T-cell (primary cell): Measurements from ENCODE around the gene IKZF3. TPM values are rescaled to one million over a fixed set of nuclear protein-coding genes. Genes with fewer than 3 reads are reported as not detected.
"Not testable (repeated sequence)": the region's sequence is repeated elsewhere in the genome, so short reads cannot be mapped to it uniquely, and the experiment has no call there.

Experiments used
- ATAC-seq, 4 experiments: fragments of 200-7000 bp in 3 of 4; fragments of 150-1000 bp in 1 of 4; cut with Tn5 transposase; replicated peaks in 1 of 4; 1 replicate in 3 of 4; 2 replicates in 1 of 4; pipeline ENCODE4 v1.10.0; 2021; ENCODE audit warnings: moderate library complexity in 3 of 4, mild to moderate bottlenecking in 2 of 4, moderate number of reproducible peaks in 1 of 4
- CTCF ChIA-PET, 2 donors: fragments of 300-600 bp; sonication (Branson Sonifier 250); formaldehyde crosslinking; loops; one replicate each; lab custom pipeline; 2022; ENCODE audit warnings: antibody characterized with exemption in 2 of 2; lab: Charles Lee
- POLR2A ChIA-PET, 2 donors: fragments of 300-600 bp; sonication (Branson Sonifier 250); formaldehyde crosslinking; loops; one replicate each; lab custom pipeline; 2022; ENCODE audit warnings: antibody characterized with exemption in 2 of 2; lab: Charles Lee
- DNase-seq, 35 experiments: peaks; one replicate each; pipeline versions ENCODE4 v3.0.0 to v3.0.0-alpha.2; 2013 to 2023
- H3K27ac ChIP-seq: one replicate; pipeline ENCODE4 v1.5.1; 2013; ENCODE audit warnings: low read length
- H3K27me3 ChIP-seq, 2 experiments: replicated peaks in 1 of 2; 1 replicate in 1 of 2; 2 replicates in 1 of 2; pipeline versions ENCODE4 v1.6.1 to v1.7.0; 2013; ENCODE audit warnings: low read length in 1 of 2, mixed read lengths in 1 of 2; ENCODE audit not compliant: control insufficient read depth in 2 of 2, insufficient read depth in 2 of 2; ENCODE audit errors: extremely low read depth in 1 of 2
- H3K36me3 ChIP-seq, 2 donors: 1 replicate in 1 of 2; 2 replicates in 1 of 2; pipeline versions ENCODE4 v1.6.1 to v1.7.0; 2013; ENCODE audit warnings: low read length in 1 of 2; ENCODE audit not compliant: control insufficient read depth in 2 of 2, insufficient read depth in 1 of 2; ENCODE audit errors: extremely low read depth in 1 of 2
- H3K4me1 ChIP-seq, 2 experiments: 1 replicate in 1 of 2; 2 replicates in 1 of 2; pipeline versions ENCODE4 v1.6.1 to v1.7.0; 2013; ENCODE audit warnings: low read length in 2 of 2, mixed read lengths in 1 of 2; ENCODE audit not compliant: insufficient read depth in 2 of 2, control insufficient read depth in 1 of 2; ENCODE audit errors: extremely low read depth in 1 of 2
- H3K4me3 ChIP-seq, 2 donors: 1 replicate in 1 of 2; 2 replicates in 1 of 2; pipeline versions ENCODE4 v1.5.1 to v1.7.0; 2013; ENCODE audit warnings: mild to moderate bottlenecking in 2 of 2, low read length in 1 of 2, moderate library complexity in 1 of 2; ENCODE audit not compliant: control insufficient read depth in 1 of 2; ENCODE audit errors: extremely low read depth in 1 of 2
- H3K9me3 ChIP-seq: 2 replicates; pipeline ENCODE4 v1.7.0; 2013
- H3K27ac Mint-ChIP-seq, 2 donors: one replicate each; pipeline ENCODE4 v1.8.0; 2020 to 2021; ENCODE audit warnings: mild to moderate bottlenecking in 2 of 2, mixed read lengths in 2 of 2
- H3K27me3 Mint-ChIP-seq, 2 donors: one replicate each; pipeline ENCODE4 v1.8.0; 2021 to 2022; ENCODE audit warnings: mixed read lengths in 2 of 2
- H3K36me3 Mint-ChIP-seq: one replicate; pipeline ENCODE4 v1.8.0; 2021; ENCODE audit warnings: mixed read lengths
- H3K4me1 Mint-ChIP-seq, 3 donors: one replicate each; pipeline ENCODE4 v1.8.0; 2020 to 2022; ENCODE audit warnings: mixed read lengths in 3 of 3, mild to moderate bottlenecking in 1 of 3
- H3K4me3 Mint-ChIP-seq, 3 donors: one replicate each; pipeline ENCODE4 v1.8.0; 2020 to 2022; ENCODE audit warnings: mild to moderate bottlenecking in 3 of 3, mixed read lengths in 3 of 3, moderate library complexity in 3 of 3
- H3K9me3 Mint-ChIP-seq, 3 donors: one replicate each; pipeline ENCODE4 v1.8.0; 2020 to 2022; ENCODE audit warnings: mixed read lengths in 3 of 3
- WGBS: methylation state at CpG from one replicate; pipeline ENCODE4 v1.1.5; 2013; ENCODE audit warnings: missing lambda C conversion rate; ENCODE audit not compliant: insufficient coverage; 5-methylcytosine and 5-hydroxymethylcytosine counted together
- total RNA-seq, 35 experiments: library from RNA in 6 of 35; stranded (reverse) in 6 of 35; fragments of 120-200 nt in 1 of 35; gene quantifications; one replicate each; pipeline versions ENCODE4 v1.2.1 to v1.2.4 and lab custom pipeline; 2013 to 2026

Gene IKZF3
- total RNA-seq, 5 donors from 2014 or later (not counting 1 experiment from before 2014, with no cell fraction given), result 78.1 to 112 (median 108) TPM

DNA sequence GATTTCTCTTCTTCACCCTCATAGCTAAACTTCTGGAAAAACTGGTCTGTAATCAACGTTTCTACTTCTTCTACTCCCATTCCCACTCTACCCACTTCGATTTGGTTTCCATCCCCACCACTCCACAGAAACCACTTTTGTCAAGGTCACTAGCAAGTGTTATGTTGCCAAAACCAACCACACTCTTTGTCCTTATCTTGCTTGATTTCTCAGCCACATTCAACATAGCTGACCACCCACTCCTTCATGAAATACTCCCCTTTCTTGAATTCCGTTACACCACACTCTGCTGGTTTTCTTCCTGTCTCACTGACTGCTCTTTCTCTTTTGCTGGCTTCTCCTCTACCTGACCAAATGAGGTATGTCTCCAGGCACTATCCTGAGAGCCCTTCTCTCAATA is 11.9 kb downstream of the IKZF3 start:
- Mint-ChIP-seq H3K9me3 (no peaks in the 10 kb centered on the region), H3K4me1 (peaks cover 63 to 65% (median 63%) of the 10 kb centered on the region in 3 donors), H3K27ac (peak overlapping the region; percentile 78 to 79), H3K36me3 (peaks cover 13% of the 10 kb centered on the region), H3K4me3 (peak overlapping the region; percentile 2 to 22 (median 11)), H3K27me3 (no peaks in the 10 kb centered on the region)
- Histone ChIP-seq H3K27me3 (no peaks in the 10 kb centered on the region), H3K27ac (peak overlapping the region; percentile 52), H3K4me1 (peaks cover 18 to 35% of the 10 kb centered on the region in 2 experiments), H3K36me3 (peaks cover 0 to 6% of the 10 kb centered on the region in 2 donors), H3K9me3 (no peaks in the 10 kb centered on the region), H3K4me3 (no peak overlapping the region)
- CTCF ChIA-PET, result interaction anchor here in 1 of 2 donors (1.1 to 1.2 kb wide), 2 partner anchors 9 to 33 kb away, joined by 3 to 4 read pairs; no protein-coding TSS in a partner anchor
- ATAC-seq (peak in 2 of 4 experiments; percentile 21 to 26), DNase-seq (no peak)
- POLR2A ChIA-PET, result interaction anchor here (0.5 to 0.7 kb wide), 2 partner anchors 11 to 41 kb away, joined by 3 read pairs; no protein-coding TSS in a partner anchor
- 18% methylated on average over 3 of the region's 3 CpGs for WGBS

DNA sequence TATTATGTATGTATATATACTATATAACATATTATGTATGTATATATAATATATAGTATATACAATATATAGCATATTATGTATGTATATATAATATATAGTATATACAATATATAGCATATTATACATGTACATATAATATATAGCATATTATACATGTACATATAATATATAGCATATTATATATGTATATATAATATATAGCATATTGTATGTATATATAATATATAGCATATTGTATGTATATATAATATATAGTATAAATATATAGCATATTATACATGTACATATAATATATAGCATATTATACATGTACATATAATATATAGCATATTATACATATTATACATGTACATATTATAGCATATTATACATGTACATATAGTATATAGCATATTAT is 13.9 kb downstream of the IKZF3 start:
- H3K27ac ChIP-seq, POLR2A ChIA-PET, H3K27ac Mint-ChIP-seq, H3K4me3 Mint-ChIP-seq, CTCF ChIA-PET, H3K9me3 ChIP-seq, H3K27me3 Mint-ChIP-seq, ATAC-seq, DNase-seq, H3K9me3 Mint-ChIP-seq, H3K27me3 ChIP-seq, H3K4me3 ChIP-seq, H3K36me3 ChIP-seq: not testable (repeated sequence)
- H3K4me1 ChIP-seq, result peaks cover 19 to 29% of the 10 kb centered on the region in 2 experiments
- H3K4me1 Mint-ChIP-seq, result peaks cover 69 to 70% (median 69%) of the 10 kb centered on the region in 3 donors
- peaks cover 15% of the 10 kb centered on the region for H3K36me3 Mint-ChIP-seq

GRCh38 chr17:39848600-39848999 is 15.5 kb downstream of the IKZF3 start:
- H3K27me3 Mint-ChIP-seq, result no peaks in the 10 kb centered on the region
- DNase-seq, result peak in 12 of 35 experiments; percentile 8 to 55 (median 22)

DNA sequence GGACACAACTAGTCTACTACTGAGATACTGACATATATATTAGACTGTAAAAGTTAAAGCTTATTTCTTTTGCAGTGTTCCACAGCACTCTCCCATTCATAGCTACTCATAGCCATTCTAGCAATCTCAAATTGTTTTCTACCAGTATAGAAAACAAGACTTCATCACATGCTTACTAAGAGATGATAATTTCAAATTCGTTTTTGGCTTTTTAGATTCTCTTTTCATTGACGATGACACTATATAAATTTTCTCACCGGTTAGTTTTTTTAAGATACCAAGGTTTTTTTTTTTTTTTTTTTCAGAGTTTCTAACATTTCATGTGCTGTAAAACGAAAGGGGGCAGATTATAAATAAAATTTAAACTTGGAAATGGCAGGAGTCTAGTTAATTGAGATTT is 17.9 kb downstream of the IKZF3 start:
- H3K27me3 Mint-ChIP-seq, result no peaks in the 10 kb centered on the region
- Histone ChIP-seq H3K9me3 (no peaks in the 10 kb centered on the region), H3K4me3 (no peak overlapping the region), H3K4me1 (peaks cover 28 to 35% of the 10 kb centered on the region in 2 experiments), H3K27me3 (no peaks in the 10 kb centered on the region), H3K27ac (peak overlapping the region; percentile 6), H3K36me3 (peaks cover 0 to 14% of the 10 kb centered on the region in 2 donors)
- H3K9me3 Mint-ChIP-seq, result no peaks in the 10 kb centered on the region
- no peak overlapping the region for H3K4me3 Mint-ChIP-seq
- H3K36me3 Mint-ChIP-seq, result peaks cover 13% of the 10 kb centered on the region
- H3K27ac Mint-ChIP-seq, result peak overlapping the region; percentile 65 to 69
- ATAC-seq (no peak), DNase-seq (no peak)
- H3K4me1 Mint-ChIP-seq, result peaks cover 73 to 78% (median 74%) of the 10 kb centered on the region in 3 donors
- no CpG with 5 or more reads among the region's 4 CpGs for WGBS
- ChIA-PET CTCF (interaction anchor here (0.6 to 1.4 kb wide), 4 partner anchors 14 to 303 kb away, joined by 3 to 4 read pairs (median 4); no protein-coding TSS in a partner anchor), POLR2A (interaction anchor here (0.5 to 1.1 kb wide), 2 partner anchors 8 to 393 kb away, joined by 3 read pairs; no protein-coding TSS in a partner anchor)

More at GRCh38 chr17:39848600-39848999, 15.5 kb downstream of the IKZF3 start:
- H3K4me3 ChIP-seq, result no peak overlapping the region
- Mint-ChIP-seq H3K9me3 (no peaks in the 10 kb centered on the region), H3K27ac (peak overlapping the region; percentile 82 to 88), H3K4me3 (peak overlapping the region in 1 of 3 donors; percentile 48), H3K36me3 (peaks cover 11% of the 10 kb centered on the region), H3K4me1 (peaks cover 72 to 73% (median 72%) of the 10 kb centered on the region in 3 donors)
- ChIA-PET CTCF (no interaction called here), POLR2A (interaction anchor here in 1 of 2 donors (0.6 kb wide), 2 partner anchors 13 to 119 kb away, joined by 3 to 12 read pairs; no protein-coding TSS in a partner anchor)
- H3K36me3 ChIP-seq, result peaks cover 0 to 8% of the 10 kb centered on the region in 2 donors
- no peaks in the 10 kb centered on the region for H3K27me3 ChIP-seq
- no peaks in the 10 kb centered on the region for H3K9me3 ChIP-seq
- peaks cover 24 to 32% of the 10 kb centered on the region in 2 experiments for H3K4me1 ChIP-seq
- no CpG with 5 or more reads among the region's 4 CpGs for WGBS
- peak overlapping the region; percentile 15 for H3K27ac ChIP-seq
- ATAC-seq, result peak in 3 of 4 experiments; percentile 73 to 87 (median 73)

DNA sequence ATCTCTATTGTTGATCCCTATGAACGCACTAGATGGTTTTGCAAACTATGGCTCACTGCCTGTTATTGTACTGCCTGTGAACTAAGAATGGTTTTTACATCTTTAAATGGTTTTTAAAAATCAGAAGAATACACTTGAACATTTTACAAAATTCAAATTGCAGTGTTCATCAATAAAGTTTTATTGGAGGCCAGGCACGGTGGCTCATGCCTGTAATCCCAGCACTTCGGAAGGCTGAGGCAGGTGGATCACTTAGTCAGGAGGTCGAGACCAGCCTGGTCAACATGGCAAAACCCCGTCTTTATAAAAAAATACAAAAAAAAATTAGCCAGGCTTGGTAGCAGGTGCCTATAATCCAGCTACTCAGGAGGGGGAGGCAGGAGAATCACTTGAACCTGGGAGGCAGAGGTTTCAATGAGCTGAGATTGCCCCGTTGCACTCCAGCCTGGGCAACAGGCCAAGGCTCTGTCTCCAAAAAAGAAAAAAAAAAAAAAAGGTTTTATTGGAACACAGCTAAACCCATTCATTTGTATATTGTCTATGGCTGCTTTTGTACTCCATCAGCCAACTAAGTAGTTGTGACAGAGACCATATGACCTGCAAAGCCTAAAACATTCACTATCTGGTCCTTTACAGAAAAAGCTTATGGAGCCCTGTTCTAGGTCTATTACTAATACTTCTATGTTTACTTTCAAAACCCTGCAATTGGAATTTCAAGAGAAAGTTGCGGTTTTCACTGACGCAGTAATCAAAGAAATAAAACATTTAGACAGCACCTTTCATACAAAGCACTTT is 18.9 kb downstream of the IKZF3 start:
- ChIA-PET POLR2A (interaction anchor here (0.6 to 0.7 kb wide), 2 partner anchors 17 to 96 kb away, joined by 3 read pairs; no protein-coding TSS in a partner anchor), CTCF (interaction anchor here in 1 of 2 donors (0.7 kb wide), 2 partner anchors 68 to 226 kb away, joined by 3 to 5 read pairs; no protein-coding TSS in a partner anchor)
- H3K27ac Mint-ChIP-seq, result peak overlapping the region; percentile 66 to 93

DNA sequence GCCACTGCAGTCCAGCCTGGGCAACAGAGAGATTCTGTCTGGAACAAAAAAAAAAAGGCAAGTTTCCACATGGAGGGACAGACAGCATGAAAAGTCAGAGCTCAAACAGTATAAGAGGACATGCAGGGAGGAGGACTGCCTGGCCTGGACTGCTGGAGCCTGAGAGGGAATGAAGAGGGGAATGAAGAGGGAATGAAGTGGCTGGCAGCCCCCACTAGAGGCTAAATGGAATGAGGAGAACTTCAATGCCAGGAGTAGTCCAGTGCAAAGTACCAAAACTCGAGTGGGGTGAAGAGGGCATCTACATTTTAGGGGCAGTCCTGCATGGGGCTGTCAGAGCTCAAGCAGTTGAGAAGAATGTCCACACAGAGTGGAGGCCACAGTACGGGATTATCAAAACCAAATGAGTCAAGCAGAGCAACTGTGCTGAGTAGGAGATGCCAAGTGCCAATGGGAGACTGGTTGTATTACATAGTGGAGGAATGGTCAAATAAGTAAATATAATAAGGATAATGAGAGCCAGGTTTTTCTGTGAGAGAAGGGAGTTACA is 22.9 kb downstream of the IKZF3 start:
- no peaks in the 10 kb centered on the region for H3K27me3 Mint-ChIP-seq
- POLR2A ChIA-PET, result interaction anchor here in 1 of 2 donors (0.6 to 0.7 kb wide), 3 partner anchors 11 to 269 kb away, joined by 3 to 8 read pairs (median 6); no protein-coding TSS in a partner anchor
- 100% methylated on average over 2 of the region's 2 CpGs for WGBS
- CTCF ChIA-PET, result interaction anchor here in 1 of 2 donors (0.6 kb wide), 2 partner anchors 218 to 220 kb away, joined by 3 read pairs; no protein-coding TSS in a partner anchor
- H3K4me3 ChIP-seq, result no peak overlapping the region
- H3K27ac ChIP-seq, result no peak overlapping the region
- H3K36me3 Mint-ChIP-seq, result peaks cover 42% of the 10 kb centered on the region
- H3K4me1 ChIP-seq, result peaks cover 17 to 18% of the 10 kb centered on the region in 2 experiments
- H3K27me3 ChIP-seq, result no peaks in the 10 kb centered on the region
- no peak for DNase-seq
- no peak for ATAC-seq
- no peaks in the 10 kb centered on the region for H3K9me3 ChIP-seq
- H3K4me3 Mint-ChIP-seq, result peak overlapping the region in 2 of 3 donors; percentile 1 to 25
- peaks cover 6 to 28% of the 10 kb centered on the region in 2 donors for H3K36me3 ChIP-seq
- peaks cover 57 to 79% (median 58%) of the 10 kb centered on the region in 3 donors for H3K4me1 Mint-ChIP-seq
- H3K9me3 Mint-ChIP-seq, result peaks cover 7 to 11% (median 7%) of the 10 kb centered on the region in 3 donors
- H3K27ac Mint-ChIP-seq, result peak overlapping the region; percentile 33 to 80

More for the DNA sequence above, 18.9 kb downstream of the IKZF3 start:
- Histone ChIP-seq H3K4me1 (peaks cover 32 to 35% of the 10 kb centered on the region in 2 experiments), H3K36me3 (peaks cover 3 to 17% of the 10 kb centered on the region in 2 donors), H3K4me3 (no peak overlapping the region), H3K27me3 (no peaks in the 10 kb centered on the region), H3K9me3 (no peaks in the 10 kb centered on the region), H3K27ac (no peak overlapping the region)
- peaks cover 76 to 88% (median 77%) of the 10 kb centered on the region in 3 donors for H3K4me1 Mint-ChIP-seq
- 84% methylated on average over 4 of the region's 8 CpGs for WGBS
- H3K9me3 Mint-ChIP-seq, result no peaks in the 10 kb centered on the region
- H3K36me3 Mint-ChIP-seq, result peaks cover 20% of the 10 kb centered on the region
- DNase-seq, result no peak
- H3K27me3 Mint-ChIP-seq, result no peaks in the 10 kb centered on the region
- peak overlapping the region in 1 of 3 donors; percentile 74 for H3K4me3 Mint-ChIP-seq
- no peak for ATAC-seq
